ENCODE measurements around the gene PRR11.
"Not testable (repeated sequence)": the region's sequence is repeated elsewhere in the genome, so short reads cannot be mapped to it uniquely, and the experiment has no call there.

Gene PRR11

GRCh38 chr17:59154292-59154720 is 1.2 kb upstream of the PRR11 start:
- no peak for DNase-seq

- DNase-seq, result peak; percentile 99
Measured at GRCh38 chr17:59154721-59155438, 666 bp upstream of the PRR11 start, which contains the start of gene SKA2. SKA2 (minus strand) TSS chr17:59155186; CDS start chr17:59155163, 23 bp downstream.

- no peak for DNase-seq
Measured at GRCh38 chr17:59160157-59161025, 4.8 kb downstream of the PRR11 start.

- DNase-seq, result no peak
Measured at GRCh38 chr17:59161477-59161876, 5.9 kb downstream of the PRR11 start.

- peak; percentile 24 for DNase-seq
Measured at GRCh38 chr17:59165933-59166342, 10.4 kb downstream of the PRR11 start.

- no peak for DNase-seq
Measured at GRCh38 chr17:59167571-59168001, 12.0 kb downstream of the PRR11 start.

- DNase-seq, result no peak
Measured at GRCh38 chr17:59172436-59173004, 17.0 kb downstream of the PRR11 start.

- DNase-seq, result no peak
Measured at GRCh38 chr17:59174671-59175070, 19.1 kb downstream of the PRR11 start.

- DNase-seq, result no peak
Measured at GRCh38 chr17:59175076-59175475, 19.5 kb downstream of the PRR11 start.

GRCh38 chr17:59178266-59178985 is 22.9 kb downstream of the PRR11 start:
- no peak for DNase-seq

GRCh38 chr17:59179601-59180000 is 24.1 kb downstream of the PRR11 start:
- DNase-seq, result not testable (repeated sequence)

- no peak for DNase-seq
Measured at GRCh38 chr17:59180626-59181025, 25.1 kb downstream of the PRR11 start.

- no peak for DNase-seq
Measured at GRCh38 chr17:59181481-59181880, 25.9 kb downstream of the PRR11 start.

- DNase-seq, result no peak
Measured at GRCh38 chr17:59185997-59186396, 30.5 kb downstream of the PRR11 start.

- DNase-seq, result no peak
Measured at GRCh38 chr17:59186850-59187249, 31.3 kb downstream of the PRR11 start.

GRCh38 chr17:59190806-59191205 is 35.3 kb downstream of the PRR11 start:
- DNase-seq, result no peak

GRCh38 chr17:59193336-59193862 is 37.9 kb downstream of the PRR11 start:
- no peak for DNase-seq

GRCh38 chr17:59199398-59199797 is 43.9 kb downstream of the PRR11 start:
- no peak for DNase-seq

GRCh38 chr17:59202320-59202719 is 46.8 kb downstream of the PRR11 start:
- no peak for DNase-seq

GRCh38 chr17:59219370-59219769 is 63.8 kb downstream of the PRR11 start:
- no peak for DNase-seq

GRCh38 chr17:59219992-59220327 is 64.4 kb downstream of the PRR11 start:
- no peak for DNase-seq

- DNase-seq, result peak; percentile 97
Measured at GRCh38 chr17:59220328-59221158, 65.0 kb downstream of the PRR11 start, which contains the start of gene GDPD1. GDPD1 (plus strand) TSS chr17:59220511; CDS start chr17:59220610, 99 bp downstream.

Data from CD4-positive, alpha-beta T cell treated with Interferon gamma for 1 hour (primary cell).